PC-3 (cell line): ENCODE measurements around the gene ARHGAP42.

ENCODE experiments used
- CTCF ChIP-seq: fragments of 300-600 bp; sonication (generic); conservative IDR thresholded peaks from 2 replicates; pipeline ENCODE4 v1.5.1; 2017; ENCODE audit warnings: antibody characterized with exemption, low read depth, mild to moderate bottlenecking, low read length
- EZH2 ChIP-seq: fragments of 300-600 bp; sonication (generic); IDR thresholded peaks from one replicate; pipeline ENCODE4 v1.6.1; 2017; ENCODE audit warnings: antibody characterized with exemption, mild to moderate bottlenecking, low read length; ENCODE audit not compliant: unreplicated experiment
- EZH2phosphoT487 ChIP-seq: fragments of 300-600 bp; sonication (generic); IDR thresholded peaks from 2 replicates; pipeline ENCODE4 v1.6.1; 2018; ENCODE audit warnings: mild to moderate bottlenecking, antibody characterized with exemption, low read length, borderline replicate concordance

- TF ChIP-seq CTCF = no peak
- no peak for TF ChIP-seq EZH2
- no peak for TF ChIP-seq EZH2phosphoT487
Measured at GRCh38 chr11:100872951-100873740, 186.1 kb downstream of the ARHGAP42 start.
